GM19328 (cell line): ENCODE results near the gene PFAS.

ENCODE experiments used
- ATAC-seq: cut with Tn5 transposase; IDR thresholded peaks from one replicate; pipeline ENCODE4 v1.9.1; 2021; ENCODE audit warnings: mild to moderate bottlenecking, moderate library complexity; ENCODE audit not compliant: unreplicated experiment

Gene PFAS

DNA sequence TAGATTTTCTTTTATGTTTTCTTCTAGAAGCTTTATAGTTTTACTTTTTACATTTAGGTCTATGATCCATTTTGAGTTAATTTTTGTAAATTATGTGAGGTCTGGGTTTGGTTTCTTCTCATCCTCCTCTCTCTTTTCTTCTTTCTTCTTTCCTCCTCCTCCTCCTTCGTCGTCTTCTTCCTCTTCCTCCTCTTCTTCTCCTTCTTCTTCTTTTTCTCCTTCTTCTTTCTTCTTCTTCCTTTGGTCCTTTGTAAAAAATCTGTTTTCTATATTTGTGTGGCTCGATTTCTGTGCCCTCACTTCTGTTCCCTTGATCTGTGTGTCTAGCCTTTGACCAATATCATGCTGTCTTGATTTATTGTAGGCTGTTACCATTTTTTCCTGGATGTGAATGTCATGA lies 51.1 kb downstream of the PFAS start:
- ATAC-seq: no peak

DNA sequence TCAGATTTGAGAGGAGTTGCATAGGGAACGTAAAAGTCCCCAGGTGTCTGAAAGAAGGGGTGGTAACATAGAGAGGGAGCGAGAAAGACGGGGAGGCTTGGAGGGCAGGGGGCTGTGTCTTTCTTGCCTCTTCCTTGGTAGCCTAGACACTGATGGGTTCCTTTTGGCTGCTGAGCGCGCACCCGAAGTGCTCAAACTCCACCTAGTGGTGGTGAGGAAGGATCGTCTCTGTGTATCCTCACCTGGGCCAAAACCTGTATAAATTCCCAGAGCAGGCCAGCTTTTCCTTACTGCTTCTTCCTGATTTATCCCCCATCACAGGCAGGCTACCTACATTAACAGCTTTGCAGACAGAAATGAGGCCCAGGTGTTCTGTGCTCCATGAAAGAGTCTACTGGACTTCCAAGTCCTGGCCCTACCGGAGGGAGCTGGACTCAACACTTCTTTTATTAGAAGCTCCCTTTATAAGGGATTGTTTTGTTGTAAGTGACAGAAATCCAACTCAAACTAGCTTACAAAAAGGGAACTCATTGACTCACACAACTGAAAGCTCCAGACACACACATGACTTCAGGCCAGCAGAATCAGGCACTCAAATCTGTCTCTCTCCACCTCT lies 51.6 kb downstream of the PFAS start:
- no peak for ATAC-seq

- no peak for ATAC-seq
Measured at GRCh38 chr17:8310601-8311123, 61.6 kb downstream of the PFAS start.

- no peak for ATAC-seq
Measured at GRCh38 chr17:8311131-8311790, 62.2 kb downstream of the PFAS start.

DNA sequence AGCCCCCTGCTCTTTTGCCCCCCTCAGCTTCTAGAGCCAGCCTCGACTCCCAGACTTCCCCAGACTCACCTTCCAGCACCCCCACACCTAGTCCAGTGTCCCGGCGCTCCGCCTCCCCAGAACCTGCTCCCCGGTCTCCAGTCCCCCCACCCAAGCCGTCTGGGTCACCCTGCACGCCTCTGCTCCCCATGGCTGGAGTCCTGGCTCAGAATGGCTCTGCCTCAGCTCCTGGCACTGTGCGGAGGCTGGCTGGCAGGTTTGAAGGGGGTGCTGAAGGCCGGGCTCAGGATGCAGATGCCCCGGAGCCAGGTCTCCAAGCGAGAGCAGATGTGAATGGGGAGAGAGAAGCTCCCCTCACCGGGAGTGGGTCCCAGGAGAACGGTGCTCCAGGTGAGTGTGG lies 63.2 kb downstream of the PFAS start:
- no peak for ATAC-seq

DNA sequence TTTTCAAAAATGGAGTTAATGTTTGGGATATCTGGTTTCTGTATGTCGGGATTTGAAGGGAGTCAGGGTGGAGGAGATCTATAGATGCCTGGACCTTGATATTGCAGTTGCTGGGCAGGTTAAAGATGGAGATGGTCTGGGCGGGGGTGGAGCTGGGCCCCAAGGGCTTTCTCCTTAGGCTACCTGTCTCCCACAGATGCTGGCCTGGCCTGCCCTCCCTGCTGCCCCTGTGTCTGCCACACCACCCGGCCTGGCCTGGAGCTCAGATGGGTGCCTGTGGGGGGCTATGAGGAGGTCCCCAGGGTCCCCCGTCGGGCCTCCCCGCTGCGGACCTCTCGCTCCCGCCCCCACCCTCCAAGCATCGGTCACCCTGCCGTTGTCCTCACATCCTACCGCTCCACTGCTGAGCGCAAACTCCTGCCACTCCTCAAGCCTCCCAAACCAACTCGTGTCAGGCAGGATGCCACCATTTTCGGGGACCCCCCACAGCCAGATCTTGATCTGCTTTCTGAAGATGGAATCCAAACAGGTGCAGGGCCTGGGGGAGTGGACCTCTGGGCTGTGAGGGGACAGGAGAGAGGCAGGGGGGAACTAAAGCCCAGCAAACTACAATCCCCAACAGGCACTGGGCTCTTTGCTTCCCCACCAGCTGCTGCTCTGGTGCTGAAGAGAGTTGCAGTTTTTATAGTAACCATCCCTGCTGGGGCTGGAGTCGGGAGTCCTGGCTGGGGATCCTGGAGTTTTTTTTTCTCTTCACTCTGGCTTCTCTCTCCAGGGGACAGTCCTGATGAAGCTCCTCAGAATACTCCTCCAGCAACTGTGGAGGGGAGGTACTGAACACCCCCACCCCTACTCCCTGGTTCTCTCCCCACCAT lies 63.9 kb downstream of the PFAS start:
- no peak for ATAC-seq

- no peak for ATAC-seq
Measured at GRCh38 chr17:8314797-8315763, 66.0 kb downstream of the PFAS start.

DNA sequence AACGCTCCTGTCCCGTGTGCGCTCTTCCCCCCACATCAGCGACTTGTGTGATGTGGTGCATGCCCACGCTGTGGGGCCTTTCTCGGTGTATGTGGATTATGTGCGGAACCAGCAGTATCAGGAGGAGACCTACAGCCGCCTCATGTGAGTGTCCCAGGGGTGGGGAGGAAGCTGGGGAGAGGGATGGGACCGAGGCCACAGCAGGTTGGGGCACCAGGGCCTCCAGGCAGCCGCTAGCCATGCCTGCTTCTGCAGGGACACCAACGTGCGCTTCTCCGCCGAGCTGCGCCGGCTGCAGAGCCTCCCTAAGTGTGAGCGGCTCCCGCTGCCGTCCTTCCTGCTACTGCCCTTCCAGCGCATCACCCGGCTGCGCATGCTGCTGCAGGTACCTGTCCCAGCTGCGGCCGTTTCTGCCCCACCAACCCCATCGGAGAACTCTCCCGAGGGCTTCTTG lies 66.7 kb downstream of the PFAS start:
- no peak for ATAC-seq

DNA sequence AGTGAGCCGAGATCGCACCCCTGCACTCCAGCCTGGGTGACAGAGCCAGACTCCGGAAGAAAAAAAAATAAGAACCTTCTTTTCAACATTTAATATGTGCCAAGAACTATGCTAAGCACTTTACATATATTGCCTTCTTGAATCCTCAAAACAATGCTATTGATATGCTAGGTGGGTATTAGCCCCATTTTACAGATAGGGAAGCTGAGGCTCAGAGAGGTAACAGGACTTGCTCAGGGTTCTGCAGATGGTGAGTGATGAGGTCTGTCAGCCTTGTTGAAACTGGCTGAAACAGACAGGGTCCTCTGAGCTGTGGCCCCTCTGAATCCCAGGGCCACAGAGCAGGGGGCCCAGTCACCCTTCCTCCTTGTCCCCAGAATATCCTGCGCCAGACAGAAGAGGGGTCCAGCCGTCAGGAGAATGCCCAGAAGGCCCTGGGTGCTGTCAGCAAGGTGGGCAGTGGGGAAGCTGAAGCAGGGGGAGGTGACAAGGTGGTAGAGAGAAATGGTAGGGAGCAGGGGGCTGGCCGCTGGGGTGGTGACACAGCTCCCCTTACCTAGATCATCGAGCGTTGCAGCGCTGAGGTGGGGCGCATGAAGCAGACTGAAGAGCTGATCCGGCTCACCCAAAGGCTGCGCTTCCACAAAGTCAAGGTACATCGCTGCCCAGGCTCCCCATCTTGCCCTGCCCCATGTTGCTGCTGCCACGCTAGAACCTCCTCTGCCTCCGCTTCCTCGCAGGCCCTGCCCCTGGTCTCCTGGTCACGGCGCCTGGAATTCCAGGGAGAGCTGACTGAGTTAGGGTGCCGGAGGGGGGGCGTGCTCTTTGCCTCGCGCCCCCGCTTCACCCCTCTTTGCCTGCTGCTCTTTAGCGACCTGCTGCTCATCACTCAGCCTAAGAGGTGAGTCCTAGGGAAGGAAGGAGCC lies 69.2 kb downstream of the PFAS start:
- ATAC-seq: no peak
